CD4-positive, alpha-beta memory T cell (primary cell): ENCODE measurements around the gene CBX8. TPM values are rescaled to one million over a fixed set of nuclear protein-coding genes. Genes with fewer than 3 reads are reported as not detected.

Source experiments
- CTCF ChIA-PET: fragments of 350-600 bp; sonication (Branson Sonifier 250); formaldehyde crosslinking; loops from one replicate; lab custom pipeline; 2021; ENCODE audit warnings: inconsistent platforms; ENCODE audit not compliant: partially characterized antibody; lab: Charles Lee
- POLR2A ChIA-PET: fragments of 350-600 bp; sonication (Branson Sonifier 250); formaldehyde crosslinking; loops from one replicate; lab custom pipeline; 2021; ENCODE audit not compliant: partially characterized antibody; lab: Charles Lee
- DNase-seq, 5 donors: peaks; one replicate each; pipeline versions ENCODE4 v3.0.0 to v3.0.0-alpha.2; 2020 to 2022; ENCODE audit warnings: mixed read lengths in 1 of 5
- H3K27ac ChIP-seq: one replicate; pipeline ENCODE4 v1.7.0; 2013; ENCODE audit warnings: low read depth, low read length
- H3K27me3 ChIP-seq: 2 replicates; pipeline ENCODE4 v1.7.0; 2013; ENCODE audit warnings: mild to moderate bottlenecking, low read length, moderate library complexity; ENCODE audit not compliant: insufficient read depth
- H3K36me3 ChIP-seq: 2 replicates; pipeline ENCODE4 v1.7.0; 2013; ENCODE audit warnings: mild to moderate bottlenecking, low read length, moderate library complexity; ENCODE audit not compliant: insufficient read depth
- H3K4me1 ChIP-seq: 2 replicates; pipeline ENCODE4 v1.7.0; 2013; ENCODE audit warnings: mild to moderate bottlenecking, low read length, moderate library complexity; ENCODE audit not compliant: insufficient read depth
- H3K4me3 ChIP-seq, 2 donors: one replicate each; pipeline ENCODE4 v1.7.0; 2013; ENCODE audit warnings: low read length in 2 of 2, mild to moderate bottlenecking in 1 of 2
- H3K9me3 ChIP-seq, 2 donors: one replicate each; pipeline ENCODE4 v1.7.0; 2013; ENCODE audit warnings: low read length in 2 of 2, control low read depth in 1 of 2; ENCODE audit not compliant: control insufficient read depth in 1 of 2
- H3K27ac Mint-ChIP-seq, 7 donors: one replicate each; pipeline ENCODE4 v1.8.0; 2020 to 2021; ENCODE audit warnings: mixed read lengths in 7 of 7, mild to moderate bottlenecking in 6 of 7, inconsistent platforms in 3 of 7, moderate library complexity in 3 of 7
- H3K27me3 Mint-ChIP-seq, 2 donors: one replicate each; pipeline ENCODE4 v1.8.0; 2020 to 2021; ENCODE audit warnings: mixed read lengths in 2 of 2
- H3K36me3 Mint-ChIP-seq, 2 donors: one replicate each; pipeline ENCODE4 v1.8.0; 2020 to 2021; ENCODE audit warnings: mixed read lengths in 2 of 2, inconsistent platforms in 1 of 2, mild to moderate bottlenecking in 1 of 2
- H3K4me1 Mint-ChIP-seq, 4 donors: one replicate each; pipeline ENCODE4 v1.8.0; 2020 to 2021; ENCODE audit warnings: mixed read lengths in 4 of 4, mild to moderate bottlenecking in 1 of 4
- H3K4me3 Mint-ChIP-seq, 8 donors: one replicate each; pipeline ENCODE4 v1.8.0; 2020 to 2021; ENCODE audit warnings: mixed read lengths in 8 of 8, mild to moderate bottlenecking in 7 of 8, moderate library complexity in 6 of 8, inconsistent platforms in 3 of 8
- H3K9me3 Mint-ChIP-seq, 8 donors: one replicate each; pipeline ENCODE4 v1.8.0; 2020 to 2021; ENCODE audit warnings: mixed read lengths in 8 of 8, mild to moderate bottlenecking in 5 of 8, inconsistent platforms in 3 of 8, moderate library complexity in 1 of 8
- intact Hi-C: fragments of 100-400 bp; cut with micrococcal nuclease; formaldehyde crosslinking; loops from one replicate; pipeline ENCODE4 v1.15.1; 2023
- polyA plus RNA-seq, 2 donors: library from polyadenylated mRNA; unstranded; fragments of 300-500 nt; fragmentation: Illumina TruSeq; gene quantifications; one replicate each; pipeline ENCODE4 v1.2.3, GENCODE V29; 2021
- total RNA-seq, 2 experiments: library from RNA; stranded (reverse); gene quantifications; one replicate each; pipeline ENCODE4 v1.2.3, GENCODE V29; 2021

Gene CBX8
- 1 to 10 TPM; 2.8 to 4.1 TPM for total RNA-seq
- polyA plus RNA-seq, result under 1 TPM; 0.29 to 0.34 TPM

GRCh38 chr17:79796763-79797491 lies at the start of gene CBX8:
Gene CBX8, minus strand, starts transcription at chr17:79797077. Its CDS starts 79 bp downstream, at chr17:79796998.
- ChIA-PET CTCF (interaction anchor here (0.9 to 2.2 kb wide), 6 partner anchors 10 to 51 kb away, joined by 3 to 10 read pairs (median 5); no protein-coding TSS in a partner anchor), POLR2A (interaction anchor here (0.9 to 32.1 kb wide), 10 partner anchors 13 to 305 kb away, joined by 3 to 503 read pairs (median 6); partner anchors contain the start of genes CBX2, CBX4 and GAA)
- peak within 1 kb of the TSS; percentile 86 to 95 (median 88) for H3K4me3 Mint-ChIP-seq
- peaks cover 21 to 54% (median 31%) of the 10 kb centered on the region in 4 donors for H3K4me1 Mint-ChIP-seq
- peak within 1 kb of the TSS; percentile 86 to 94 (median 92) for H3K27ac Mint-ChIP-seq
- peaks cover 30 to 38% of the 10 kb centered on the region in 2 donors for H3K27me3 Mint-ChIP-seq
- H3K36me3 Mint-ChIP-seq, result peaks cover 0 to 10% of the 10 kb centered on the region in 2 donors
- Histone ChIP-seq H3K4me3 (peak within 1 kb of the TSS; percentile 32 to 71), H3K4me1 (peaks cover 52% of the 10 kb centered on the region), H3K36me3 (no peaks in the 10 kb centered on the region), H3K9me3 (no peaks in the 10 kb centered on the region), H3K27me3 (peaks cover 42% of the 10 kb centered on the region), H3K27ac (peak within 1 kb of the TSS; percentile 18)
- intact Hi-C loops, result loop anchor here (1.0 to 2.0 kb wide), 4 partner anchors 13 to 200 kb away; no protein-coding TSS in a partner anchor
- peaks cover 0 to 6% (median 2%) of the 10 kb centered on the region in 8 donors for H3K9me3 Mint-ChIP-seq
- DNase-seq, result peak; percentile 97

GRCh38 chr17:79845601-79845949 lies 48.7 kb upstream of the CBX8 start:
- POLR2A ChIA-PET, result interaction anchor here (16.4 kb wide), 1 partner anchor 39 kb away, joined by 503 read pairs; the partner anchor contains the start of gene CBX8
- Histone ChIP-seq H3K4me1 (peaks cover 38% of the 10 kb centered on the region), H3K27ac (no peak overlapping the region), H3K4me3 (no peak overlapping the region), H3K27me3 (peaks cover 29% of the 10 kb centered on the region), H3K36me3 (no peaks in the 10 kb centered on the region), H3K9me3 (no peaks in the 10 kb centered on the region)
- Mint-ChIP-seq H3K9me3 (no peaks in the 10 kb centered on the region), H3K4me1 (peaks cover 6 to 32% (median 19%) of the 10 kb centered on the region in 4 donors), H3K36me3 (no peaks in the 10 kb centered on the region), H3K27ac (peak overlapping the region in 2 of 7 donors; percentile 13 to 29), H3K27me3 (peaks cover 11 to 21% of the 10 kb centered on the region in 2 donors), H3K4me3 (peak overlapping the region in 2 of 8 donors; percentile 10 to 39)
- CTCF ChIA-PET, result interaction anchor here (1.4 to 2.1 kb wide), 3 partner anchors 9 to 100 kb away, joined by 3 to 6 read pairs (median 5); no protein-coding TSS in a partner anchor
- intact Hi-C loops, result loop anchor here (10.0 kb wide), 1 partner anchor 69 kb away; no protein-coding TSS in a partner anchor
- no peak for DNase-seq

GRCh38 chr17:79844869-79845600 lies 48.2 kb upstream of the CBX8 start:
- Histone ChIP-seq H3K4me1 (peaks cover 43% of the 10 kb centered on the region), H3K4me3 (no peak overlapping the region), H3K9me3 (no peaks in the 10 kb centered on the region), H3K27ac (no peak overlapping the region), H3K27me3 (peaks cover 34% of the 10 kb centered on the region), H3K36me3 (no peaks in the 10 kb centered on the region)
- peak overlapping the region in 3 of 7 donors; percentile 13 to 29 (median 23) for H3K27ac Mint-ChIP-seq
- H3K36me3 Mint-ChIP-seq, result no peaks in the 10 kb centered on the region
- peak overlapping the region in 6 of 8 donors; percentile 35 to 58 (median 39) for H3K4me3 Mint-ChIP-seq
- intact Hi-C loops, result loop anchor here (10.0 kb wide), 1 partner anchor 70 kb away; no protein-coding TSS in a partner anchor
- CTCF ChIA-PET, result interaction anchor here (0.7 to 2.1 kb wide), 4 partner anchors 8 to 100 kb away, joined by 3 to 5 read pairs (median 3); no protein-coding TSS in a partner anchor
- peak in 4 of 5 donors; percentile 38 to 56 (median 44) for DNase-seq
- POLR2A ChIA-PET, result interaction anchor here (16.4 kb wide), 1 partner anchor 39 kb away, joined by 503 read pairs; the partner anchor contains the start of gene CBX8
- peaks cover 11 to 21% of the 10 kb centered on the region in 2 donors for H3K27me3 Mint-ChIP-seq
- H3K9me3 Mint-ChIP-seq, result no peaks in the 10 kb centered on the region
- H3K4me1 Mint-ChIP-seq, result peaks cover 6 to 37% (median 21%) of the 10 kb centered on the region in 4 donors

- no peak overlapping the region for H3K27ac ChIP-seq
- no peaks in the 10 kb centered on the region for H3K9me3 ChIP-seq
- Mint-ChIP-seq H3K36me3 (no peaks in the 10 kb centered on the region), H3K27ac (peak overlapping the region in 5 of 7 donors; percentile 42 to 86 (median 65)), H3K4me3 (peak overlapping the region; percentile 78 to 94 (median 86)), H3K4me1 (peaks cover 7 to 39% (median 23%) of the 10 kb centered on the region in 4 donors), H3K27me3 (peaks cover 11 to 21% of the 10 kb centered on the region in 2 donors), H3K9me3 (no peaks in the 10 kb centered on the region)
- H3K4me3 ChIP-seq, result peak overlapping the region in 1 of 2 donors; percentile 38
- no peak for DNase-seq
- no peaks in the 10 kb centered on the region for H3K36me3 ChIP-seq
- H3K27me3 ChIP-seq, result peaks cover 37% of the 10 kb centered on the region
- POLR2A ChIA-PET, result interaction anchor here (16.4 kb wide), 1 partner anchor 38 kb away, joined by 503 read pairs; the partner anchor contains the start of gene CBX8
- peaks cover 47% of the 10 kb centered on the region for H3K4me1 ChIP-seq
- intact Hi-C loops, result loop anchor here (10.0 kb wide), 1 partner anchor 71 kb away; no protein-coding TSS in a partner anchor
- CTCF ChIA-PET, result interaction anchor here (0.7 to 2.1 kb wide), 4 partner anchors 9 to 99 kb away, joined by 3 to 5 read pairs (median 3); no protein-coding TSS in a partner anchor
Measured at GRCh38 chr17:79843816-79844800, 47.2 kb upstream of the CBX8 start.

GRCh38 chr17:79843474-79843815 lies 46.6 kb upstream of the CBX8 start:
- POLR2A ChIA-PET, result interaction anchor here (16.4 kb wide), 1 partner anchor 37 kb away, joined by 503 read pairs; the partner anchor contains the start of gene CBX8
- peaks cover 7 to 39% (median 24%) of the 10 kb centered on the region in 4 donors for H3K4me1 Mint-ChIP-seq

More at GRCh38 chr17:79843474-79843815, 46.6 kb upstream of the CBX8 start:
- Mint-ChIP-seq H3K36me3 (peaks cover under 1 to 2% of the 10 kb centered on the region in 2 donors), H3K27ac (peak overlapping the region in 6 of 7 donors; percentile 42 to 86 (median 70)), H3K27me3 (peaks cover 11 to 21% of the 10 kb centered on the region in 2 donors), H3K9me3 (no peaks in the 10 kb centered on the region), H3K4me3 (peak overlapping the region; percentile 78 to 94 (median 86))
- no peaks in the 10 kb centered on the region for H3K36me3 ChIP-seq
- DNase-seq, result peak in 3 of 5 donors; percentile 35 to 46 (median 36)
- no peaks in the 10 kb centered on the region for H3K9me3 ChIP-seq
- H3K27me3 ChIP-seq, result peaks cover 37% of the 10 kb centered on the region
- H3K4me1 ChIP-seq, result peaks cover 47% of the 10 kb centered on the region
- no peak overlapping the region for H3K27ac ChIP-seq
- CTCF ChIA-PET, result no interaction called here
- intact Hi-C loops, result loop anchor here (10.0 kb wide), 1 partner anchor 71 kb away; no protein-coding TSS in a partner anchor
- H3K4me3 ChIP-seq, result peak overlapping the region in 1 of 2 donors; percentile 38
